ENCODE data around the gene MRPL28.
"Not testable (repeated sequence)": the region's sequence is repeated elsewhere in the genome, so short reads cannot be mapped to it uniquely, and the experiment has no call there.

The MRPL28 gene

GRCh38 chr16:363110-363765 lies 7.1 kb downstream of the MRPL28 start:
- no peak overlapping the region for H3K27ac ChIP-seq
- TF ChIP-seq, protein P1, sequence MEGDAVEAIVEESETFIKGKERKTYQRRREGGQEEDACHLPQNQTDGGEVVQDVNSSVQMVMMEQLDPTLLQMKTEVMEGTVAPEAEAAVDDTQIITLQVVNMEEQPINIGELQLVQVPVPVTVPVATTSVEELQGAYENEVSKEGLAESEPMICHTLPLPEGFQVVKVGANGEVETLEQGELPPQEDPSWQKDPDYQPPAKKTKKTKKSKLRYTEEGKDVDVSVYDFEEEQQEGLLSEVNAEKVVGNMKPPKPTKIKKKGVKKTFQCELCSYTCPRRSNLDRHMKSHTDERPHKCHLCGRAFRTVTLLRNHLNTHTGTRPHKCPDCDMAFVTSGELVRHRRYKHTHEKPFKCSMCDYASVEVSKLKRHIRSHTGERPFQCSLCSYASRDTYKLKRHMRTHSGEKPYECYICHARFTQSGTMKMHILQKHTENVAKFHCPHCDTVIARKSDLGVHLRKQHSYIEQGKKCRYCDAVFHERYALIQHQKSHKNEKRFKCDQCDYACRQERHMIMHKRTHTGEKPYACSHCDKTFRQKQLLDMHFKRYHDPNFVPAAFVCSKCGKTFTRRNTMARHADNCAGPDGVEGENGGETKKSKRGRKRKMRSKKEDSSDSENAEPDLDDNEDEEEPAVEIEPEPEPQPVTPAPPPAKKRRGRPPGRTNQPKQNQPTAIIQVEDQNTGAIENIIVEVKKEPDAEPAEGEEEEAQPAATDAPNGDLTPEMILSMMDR (IDR thresholded peaks at IDR 0.05), result no peak
- TF ChIP-seq ZFX (IDR thresholded peaks at IDR 0.05; ENCODE audit: borderline replicate concordance), result no peak

- H3K27ac ChIP-seq, result not testable (repeated sequence)
These were observed 7.7 kb downstream of the MRPL28 start for GRCh38 chr16:362702-362999.

DNA sequence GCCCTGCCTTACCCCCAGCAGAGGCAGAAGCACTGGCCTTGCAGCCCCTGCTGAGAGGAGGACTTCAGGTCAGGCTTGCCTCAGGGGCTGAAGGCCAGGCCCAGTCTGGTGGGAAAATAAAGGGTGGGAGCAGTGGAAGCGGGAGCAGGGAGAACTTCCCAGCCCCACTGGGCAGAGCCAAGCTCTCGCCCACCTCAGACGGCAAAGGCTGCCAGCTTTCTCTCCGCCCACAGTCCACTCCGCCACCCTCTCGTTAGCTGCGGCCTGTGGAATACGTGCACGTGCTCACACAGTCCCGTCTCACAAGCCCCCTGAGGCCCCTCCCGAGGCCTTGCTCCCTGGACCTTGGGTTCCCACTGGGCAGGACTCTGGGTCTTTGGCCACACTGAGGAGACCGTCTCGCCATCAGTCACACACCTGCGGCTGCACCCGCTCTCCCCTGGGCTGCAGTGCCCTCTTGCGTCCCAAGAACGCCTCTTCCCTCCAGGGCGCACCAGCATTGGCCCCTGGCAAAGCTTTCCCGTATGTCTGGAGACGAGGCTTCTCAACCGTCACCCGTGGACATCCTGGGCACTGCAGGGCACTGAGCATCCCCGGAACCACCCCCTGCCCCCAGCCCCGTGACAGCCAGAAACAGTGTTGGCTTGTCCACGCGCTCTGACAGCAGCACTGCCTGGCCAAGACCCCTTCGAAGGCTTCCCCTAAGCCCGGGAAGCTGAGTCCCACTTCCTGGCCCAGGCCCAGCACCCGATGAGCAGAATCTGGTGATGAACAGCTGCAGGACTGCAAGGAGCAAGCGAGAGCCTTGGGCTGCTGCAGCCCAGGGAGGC lies 8.3 kb downstream of the MRPL28 start:
- H3K27ac ChIP-seq, result no peak overlapping the region
- TF ChIP-seq, protein P1 (IDR thresholded peaks at IDR 0.05), result peak; percentile 90
- no peak for TF ChIP-seq ZFX (IDR thresholded peaks at IDR 0.05; ENCODE audit: borderline replicate concordance)

DNA sequence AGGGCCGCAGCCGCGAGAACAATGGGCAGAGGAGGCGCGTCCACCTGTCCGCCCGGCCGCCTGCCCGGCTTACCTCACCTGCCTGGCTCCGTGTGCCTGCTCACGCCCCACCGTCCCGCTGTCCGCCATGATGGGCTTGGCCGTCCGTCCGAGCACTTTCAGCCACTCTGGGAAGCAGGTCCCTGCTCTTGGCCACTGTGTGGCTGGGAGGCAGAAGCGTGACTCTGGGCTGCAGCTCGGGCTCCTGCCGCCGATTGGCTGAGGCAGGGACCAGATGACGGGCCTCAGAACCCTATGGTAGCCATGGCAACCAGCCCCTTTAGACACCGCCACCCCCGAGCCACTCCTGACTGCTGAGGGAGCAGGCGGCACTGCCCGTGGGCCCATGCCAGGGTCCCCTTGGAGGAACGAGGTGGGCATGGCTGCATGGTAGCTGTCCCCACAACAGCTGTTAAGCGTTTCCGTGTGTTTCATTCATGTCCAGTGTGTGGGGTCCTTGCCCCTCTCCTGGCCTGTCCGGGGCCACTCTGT lies 8.9 kb downstream of the MRPL28 start:
- no peak overlapping the region for H3K27ac ChIP-seq
- TF ChIP-seq, protein P1 (IDR thresholded peaks at IDR 0.05), result no peak
- no peak for TF ChIP-seq ZFX (IDR thresholded peaks at IDR 0.05; ENCODE audit: borderline replicate concordance)

- no peak for TF ChIP-seq ZFX (IDR thresholded peaks at IDR 0.05; ENCODE audit: borderline replicate concordance)
- TF ChIP-seq, protein P1 (IDR thresholded peaks at IDR 0.05), result no peak
- H3K27ac ChIP-seq, result no peak overlapping the region
These were observed 9.5 kb downstream of the MRPL28 start for GRCh38 chr16:360698-361336.

- TF ChIP-seq, protein P1 (IDR thresholded peaks at IDR 0.05), result no peak
- no peak for TF ChIP-seq ZFX (IDR thresholded peaks at IDR 0.05; ENCODE audit: borderline replicate concordance)
- H3K27ac ChIP-seq, result no peak overlapping the region
These were observed 10.3 kb downstream of the MRPL28 start for GRCh38 chr16:359871-360697.

GRCh38 chr16:359067-359763 lies 11.1 kb downstream of the MRPL28 start:
- no peak for TF ChIP-seq ZFX (IDR thresholded peaks at IDR 0.05; ENCODE audit: borderline replicate concordance)
- TF ChIP-seq, protein P1 (IDR thresholded peaks at IDR 0.05), result no peak
- H3K27ac ChIP-seq, result no peak overlapping the region
